Activated CD4-positive, CD25-positive, alpha-beta regulatory T cell (primary cell): ENCODE data around the gene MT1E.
"Not testable (repeated sequence)": the region's sequence is repeated elsewhere in the genome, so short reads cannot be mapped to it uniquely, and the experiment has no call there.

Experiments used
- DNase-seq, 4 experiments: peaks; one replicate each; lab custom pipeline; 2025; lab: John Stamatoyannopoulos, UW

Gene MT1E

GRCh38 chr16:56672761-56673536 is 47.4 kb downstream of the MT1E start:
- no peak for DNase-seq

- DNase-seq = no peak
Observed at GRCh38 chr16:56673921-56674320, 48.3 kb downstream of the MT1E start.

GRCh38 chr16:56674570-56674969 is 49.0 kb downstream of the MT1E start:
- not testable (repeated sequence) for DNase-seq

GRCh38 chr16:56675685-56676210 is 50.2 kb downstream of the MT1E start:
- DNase-seq = peak in 2 of 4 experiments; percentile 16 to 22
